Effector CD8-positive, alpha-beta T cell (primary cell): ENCODE measurements around the gene ESPNL.

Experiments
- DNase-seq: peaks from one replicate; lab custom pipeline; 2025; lab: John Stamatoyannopoulos, UW

Gene ESPNL

GRCh38 chr2:238127165-238128060, 27.3 kb downstream of the ESPNL start:
- DNase-seq, result no peak

- DNase-seq, result no peak
Observed at GRCh38 chr2:238128061-238128440, 27.9 kb downstream of the ESPNL start.

- no peak for DNase-seq
Observed at GRCh38 chr2:238128534-238129001, 28.4 kb downstream of the ESPNL start.

- no peak for DNase-seq
Observed at GRCh38 chr2:238129166-238130010, 29.2 kb downstream of the ESPNL start.

- DNase-seq, result no peak
Observed at GRCh38 chr2:238130111-238130695, 30.1 kb downstream of the ESPNL start.

- no peak for DNase-seq
Observed at GRCh38 chr2:238130696-238131628, 30.8 kb downstream of the ESPNL start.

- DNase-seq, result no peak
Observed at GRCh38 chr2:238131761-238132462, 31.8 kb downstream of the ESPNL start.

GRCh38 chr2:238132463-238133450, 32.6 kb downstream of the ESPNL start:
- DNase-seq, result no peak

- DNase-seq, result no peak
Observed at GRCh38 chr2:238133499-238134392, 33.6 kb downstream of the ESPNL start.

GRCh38 chr2:238134393-238134785, 34.2 kb downstream of the ESPNL start:
- DNase-seq, result no peak

GRCh38 chr2:238135601-238136150, 35.5 kb downstream of the ESPNL start:
- no peak for DNase-seq

- no peak for DNase-seq
Observed at GRCh38 chr2:238136820-238137537, 36.8 kb downstream of the ESPNL start.

GRCh38 chr2:238137885-238138284, 37.7 kb downstream of the ESPNL start:
- DNase-seq, result no peak

- no peak for DNase-seq
Observed at GRCh38 chr2:238138331-238139195, 38.4 kb downstream of the ESPNL start, which contains the start of gene KLHL30. KLHL30 (plus strand) TSS chr2:238138668; CDS start chr2:238140755, 2,087 bp downstream.

- DNase-seq, result no peak
Observed at GRCh38 chr2:238139196-238140039, 39.3 kb downstream of the ESPNL start.
